ENCODE data around the gene CALCA.

DNA sequence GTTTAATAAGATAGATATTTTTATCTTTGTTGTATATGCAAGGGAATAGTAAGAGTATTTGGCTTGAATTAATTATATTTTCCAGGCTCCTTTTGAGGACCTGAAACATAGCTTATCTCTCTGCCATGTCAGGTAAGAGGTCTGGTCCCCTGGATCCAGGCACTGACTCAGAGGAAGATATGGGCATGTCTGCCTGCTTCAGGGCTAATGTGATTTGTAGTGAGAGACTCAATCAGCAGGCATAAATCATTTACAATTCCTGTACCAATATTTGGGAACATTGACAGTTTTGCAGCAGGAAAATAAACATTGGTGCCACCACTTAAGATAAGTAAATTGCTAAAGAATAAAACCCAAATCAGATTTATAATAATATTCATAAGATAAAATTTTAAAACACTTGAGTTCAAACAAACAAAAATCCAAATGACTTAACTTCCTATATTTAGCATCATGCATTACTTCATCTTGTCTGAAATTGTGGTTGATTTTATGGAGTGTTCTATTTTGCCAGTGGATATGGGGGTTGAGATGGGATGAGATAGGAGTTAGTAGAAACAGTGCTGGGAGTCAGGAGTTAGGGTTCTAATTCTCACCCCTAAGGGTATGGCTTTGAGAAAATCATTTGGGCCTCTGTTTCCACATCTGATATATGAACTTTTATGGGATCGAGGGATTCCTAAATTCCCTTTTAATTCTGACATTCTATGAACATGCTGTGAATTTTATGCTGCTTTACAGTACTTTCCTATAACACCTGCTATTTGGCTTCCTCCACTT, 5.1 kb upstream of the CALCA start:
- TF ChIP-seq POLR2A (IDR thresholded peaks at IDR 0.05; ENCODE audit: low read depth, low read length): no peak
- no peak for TF ChIP-seq POLR2AphosphoS5 (IDR thresholded peaks at IDR 0.05; ENCODE audit: low read depth, low read length)
